NCI-H1092 (cell line): ENCODE results near the gene NOL4L.

Experiments
- DNase-seq: peaks from one replicate; lab custom pipeline; 2025; lab: John Stamatoyannopoulos, UW

NOL4L gene

DNA sequence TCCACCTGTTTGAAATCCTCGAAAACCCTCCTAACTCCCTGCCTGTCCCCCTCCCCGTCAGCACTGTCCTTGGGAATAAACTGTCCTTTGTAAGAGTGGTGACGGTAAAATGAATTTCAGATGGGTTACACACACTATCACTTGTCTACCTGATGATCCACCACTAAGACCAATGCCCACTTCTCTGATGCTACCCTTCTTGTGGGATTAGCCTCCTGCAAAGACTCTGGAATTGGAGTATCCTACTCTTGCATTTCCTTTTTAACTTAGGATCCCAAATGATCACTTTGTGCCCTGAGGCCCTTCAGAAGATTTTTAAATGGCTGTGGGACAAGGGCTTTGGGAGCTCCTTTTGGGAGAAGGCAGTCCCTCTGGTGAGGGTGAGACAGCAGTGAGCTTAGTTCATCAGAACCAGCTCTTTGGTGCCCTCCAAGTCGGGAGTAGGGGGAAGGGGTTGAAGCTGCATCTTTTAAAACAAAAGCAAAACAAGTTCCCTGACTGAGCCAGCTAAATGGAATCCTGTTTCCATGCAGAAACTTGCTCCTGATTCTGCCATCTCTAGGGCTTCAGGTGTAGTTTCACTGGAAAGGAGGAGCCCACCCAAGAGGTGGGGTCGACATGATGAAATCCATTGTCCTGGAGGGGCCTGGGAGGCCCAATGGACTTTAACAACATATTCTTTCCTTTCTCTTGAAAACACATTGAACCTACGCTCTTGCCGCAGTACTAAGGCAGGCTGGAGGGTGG lies 140.5 kb downstream of the NOL4L start:
- DNase-seq: no peak

DNA sequence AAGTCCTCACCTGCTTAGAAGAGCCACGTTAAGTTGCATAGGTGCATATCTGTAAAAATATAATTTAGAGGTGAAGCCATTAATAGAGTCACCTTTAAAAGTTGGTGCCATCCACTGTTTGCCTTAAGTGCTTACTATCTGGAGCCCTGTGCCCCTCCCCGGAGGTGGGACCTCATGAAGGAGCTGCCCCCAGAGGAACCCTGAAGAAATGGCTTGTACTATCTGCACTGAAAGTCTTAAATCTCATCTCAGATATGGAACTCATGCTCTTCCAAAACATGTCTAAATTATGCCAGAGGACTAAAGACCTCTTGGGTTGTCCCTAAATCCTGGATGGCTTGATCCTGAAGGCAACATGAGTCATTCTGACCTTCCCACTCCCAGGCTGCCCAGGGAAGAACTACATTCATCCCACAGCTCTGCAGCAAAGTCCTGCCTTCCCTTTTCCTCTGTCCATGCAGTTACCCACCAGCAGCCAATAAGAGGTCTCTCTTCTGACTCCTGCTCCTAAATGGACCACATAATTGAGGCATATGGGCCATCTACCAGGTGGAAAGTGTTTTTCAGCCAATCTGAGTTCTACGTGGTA lies 141.7 kb downstream of the NOL4L start:
- DNase-seq: no peak

DNA sequence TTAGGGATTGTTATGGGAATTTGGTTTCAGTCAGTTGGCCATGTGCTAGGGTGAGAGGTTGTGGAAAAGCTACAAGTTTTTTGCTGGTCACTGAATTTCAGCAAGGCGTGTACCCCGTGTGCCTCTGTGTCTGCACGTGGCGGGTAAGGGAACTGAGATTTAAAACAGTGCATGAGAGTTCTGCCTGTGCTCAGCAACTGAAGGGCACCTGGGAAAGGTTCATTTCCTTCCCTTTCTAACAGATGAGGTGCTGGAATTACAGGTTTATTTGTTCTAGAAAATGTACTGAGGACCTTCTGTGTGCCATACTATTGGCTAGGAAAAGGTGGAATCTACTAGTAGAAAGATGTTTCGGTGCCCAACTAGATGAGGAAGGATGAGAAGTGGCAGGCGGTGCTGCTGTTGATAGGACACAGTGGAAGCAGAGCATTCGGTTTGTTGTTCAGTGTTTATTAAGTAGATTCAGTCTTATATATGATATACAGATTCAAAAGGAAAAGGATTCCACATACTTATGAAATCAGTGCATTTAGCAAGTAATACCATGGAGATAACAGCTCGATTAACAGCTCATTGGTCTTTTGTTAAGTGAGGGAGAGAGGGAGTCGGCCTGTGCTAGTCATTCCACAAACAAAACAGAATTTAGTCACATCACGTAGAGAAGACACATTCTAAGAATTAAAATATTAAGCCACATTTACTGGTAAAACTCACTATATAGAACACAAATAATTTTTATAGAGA lies 142.3 kb downstream of the NOL4L start:
- DNase-seq: no peak

DNA sequence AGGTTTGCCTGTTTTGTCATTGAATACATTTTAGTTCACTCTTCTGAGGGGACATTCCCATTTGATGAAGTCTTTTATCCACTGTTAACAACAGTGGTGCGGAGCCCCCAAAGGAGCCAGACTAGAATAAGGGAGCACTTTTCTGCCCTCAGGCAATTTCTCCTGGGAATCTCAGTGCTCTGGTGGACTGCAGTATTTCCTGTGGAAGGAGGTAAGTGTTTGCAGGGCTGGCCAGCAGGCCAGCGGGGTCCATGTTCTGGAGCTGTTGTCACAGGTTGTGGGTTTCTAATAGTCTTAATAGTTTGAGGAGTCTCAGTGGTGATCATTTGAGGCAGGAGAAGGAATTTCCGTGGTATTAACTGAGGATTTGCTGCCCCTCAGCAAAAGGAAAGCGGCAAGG lies 143.5 kb downstream of the NOL4L start:
- DNase-seq: no peak

DNA sequence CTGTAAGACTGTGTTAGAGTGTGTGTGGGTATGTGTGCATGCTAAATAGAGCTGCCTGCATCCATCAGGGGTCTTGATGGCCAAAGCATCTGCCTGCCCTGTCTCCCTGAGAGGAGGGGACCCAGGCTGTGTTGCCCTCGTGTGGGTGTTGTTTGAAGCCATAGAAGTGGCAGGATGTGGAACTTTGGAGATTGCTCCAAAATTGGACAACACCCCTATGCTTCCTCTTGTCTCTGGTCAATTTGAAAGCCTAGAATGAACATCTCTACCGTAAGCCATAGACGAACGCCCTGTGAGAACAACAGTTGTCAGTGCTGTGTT lies 144.4 kb downstream of the NOL4L start:
- no peak for DNase-seq

DNA sequence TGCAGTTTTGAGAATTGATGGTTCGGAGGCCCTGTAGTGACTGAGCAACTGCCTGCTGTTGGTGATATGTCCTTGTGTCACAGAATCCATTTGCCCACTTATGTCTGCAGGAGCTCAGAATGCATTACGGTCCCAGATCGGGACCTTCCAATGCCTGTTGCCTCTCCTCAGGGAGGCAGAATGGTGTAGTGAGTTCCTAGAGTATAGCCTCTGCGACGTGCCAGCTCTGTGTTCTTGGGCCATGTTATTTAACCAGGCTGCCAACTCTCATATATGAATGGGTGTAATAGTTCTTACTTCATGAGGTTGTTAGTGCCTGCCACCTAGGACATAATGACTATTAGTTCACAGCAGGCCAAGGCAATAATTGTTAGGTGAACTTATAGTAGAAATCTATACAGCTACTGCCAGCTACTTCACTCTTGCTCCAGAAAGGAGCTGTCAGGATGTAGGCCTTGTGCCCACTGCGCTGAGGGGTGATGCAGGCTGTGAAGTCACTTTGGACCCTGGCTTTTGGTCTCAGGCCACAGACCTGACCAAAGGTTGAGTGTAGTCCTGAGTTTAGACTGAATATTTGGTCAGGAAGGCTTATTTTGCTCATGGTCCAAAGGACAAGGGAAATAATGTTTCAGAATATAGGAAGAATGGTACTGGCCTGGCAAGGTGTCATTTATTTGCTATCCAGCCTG lies 144.9 kb downstream of the NOL4L start:
- DNase-seq: no peak

DNA sequence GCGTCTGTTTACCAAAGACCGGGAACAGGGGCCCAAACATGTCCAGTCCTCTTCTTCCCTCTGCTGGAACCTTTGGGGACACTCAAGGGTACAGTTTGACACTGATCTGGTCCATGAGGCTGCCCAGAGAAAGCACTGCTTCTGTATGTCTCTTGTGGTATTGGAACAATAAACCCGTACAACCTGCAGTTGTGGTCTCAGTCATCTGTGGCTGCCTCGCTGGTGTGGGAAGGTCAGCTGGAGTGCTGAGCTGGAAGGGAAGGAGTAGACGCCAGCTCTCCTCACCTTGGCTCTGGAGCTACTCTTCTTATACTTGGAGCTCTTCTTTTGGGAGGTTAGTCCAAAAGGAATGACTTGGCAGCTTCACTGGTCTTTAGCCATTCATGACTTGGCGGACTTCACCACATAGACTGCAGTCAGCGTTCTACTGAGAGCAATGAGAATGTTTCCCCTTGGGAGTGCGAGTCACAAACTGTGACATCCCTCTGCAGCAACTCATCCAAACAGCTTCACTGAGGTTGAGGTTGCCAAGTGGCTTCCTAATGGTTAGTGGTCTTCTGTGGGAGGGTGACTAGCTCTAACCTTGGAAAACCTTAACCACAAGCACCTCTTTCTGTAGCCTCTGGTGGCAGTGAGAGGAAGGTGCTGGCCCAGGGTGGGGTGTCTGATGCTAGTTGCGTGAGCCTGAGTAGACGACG lies 145.9 kb downstream of the NOL4L start:
- DNase-seq: no peak

DNA sequence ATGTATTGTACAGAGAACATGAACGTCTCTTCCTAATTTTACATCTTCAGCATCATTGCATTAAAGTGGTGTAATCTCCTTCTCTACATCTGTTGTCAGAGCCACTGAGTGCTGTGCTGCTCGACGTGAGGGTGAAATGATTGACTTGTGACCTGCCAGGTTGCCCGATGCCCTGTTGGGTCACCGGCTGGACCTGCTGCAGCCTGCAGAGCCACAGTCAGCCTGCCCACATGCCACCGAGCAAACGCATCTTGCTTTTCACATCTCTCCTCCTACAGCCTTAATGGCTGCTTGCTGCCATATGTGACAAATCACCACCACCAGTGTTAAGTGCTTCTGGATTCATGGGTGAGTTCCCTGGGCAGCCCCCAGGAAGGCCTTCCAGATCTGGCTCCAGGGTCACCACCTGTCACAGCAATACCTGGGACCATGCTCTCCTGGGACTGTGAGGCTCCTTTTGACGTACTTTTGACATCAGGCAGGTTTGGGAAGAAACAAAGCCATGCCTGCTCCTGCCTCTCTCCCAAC lies 146.7 kb downstream of the NOL4L start:
- no peak for DNase-seq

DNA sequence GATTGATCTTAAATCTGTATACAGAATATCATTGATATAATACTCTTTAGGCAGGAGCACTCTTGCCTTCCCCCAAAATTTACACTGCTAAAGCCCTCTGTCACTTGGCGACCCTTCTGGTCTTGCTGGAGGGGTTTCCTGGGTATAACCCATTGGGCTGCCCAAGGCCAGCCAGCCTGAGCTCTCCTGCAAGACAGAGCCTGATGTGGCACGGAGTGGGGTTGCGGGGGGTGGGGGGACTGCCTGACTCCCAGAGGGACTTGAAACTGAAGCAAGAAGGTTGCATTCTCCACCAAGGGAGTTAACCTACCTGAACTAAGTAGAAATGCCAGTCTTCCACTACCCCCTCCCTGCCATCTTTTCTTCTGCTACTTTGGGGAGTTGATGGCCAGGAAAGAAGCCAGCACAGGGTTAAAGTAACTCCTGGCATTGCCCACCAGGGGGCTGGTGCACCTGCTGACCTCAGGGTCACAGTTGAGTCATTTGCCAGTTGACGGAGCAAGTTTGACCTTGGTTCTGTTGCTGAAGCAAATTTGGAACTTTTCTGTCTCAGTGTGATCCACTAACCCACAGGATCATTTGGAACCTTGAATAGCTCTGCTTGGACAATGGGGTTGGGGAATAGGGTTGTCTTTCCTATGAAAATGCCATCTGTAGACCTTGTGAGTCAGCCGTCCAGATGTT lies 147.6 kb downstream of the NOL4L start:
- DNase-seq: no peak

DNA sequence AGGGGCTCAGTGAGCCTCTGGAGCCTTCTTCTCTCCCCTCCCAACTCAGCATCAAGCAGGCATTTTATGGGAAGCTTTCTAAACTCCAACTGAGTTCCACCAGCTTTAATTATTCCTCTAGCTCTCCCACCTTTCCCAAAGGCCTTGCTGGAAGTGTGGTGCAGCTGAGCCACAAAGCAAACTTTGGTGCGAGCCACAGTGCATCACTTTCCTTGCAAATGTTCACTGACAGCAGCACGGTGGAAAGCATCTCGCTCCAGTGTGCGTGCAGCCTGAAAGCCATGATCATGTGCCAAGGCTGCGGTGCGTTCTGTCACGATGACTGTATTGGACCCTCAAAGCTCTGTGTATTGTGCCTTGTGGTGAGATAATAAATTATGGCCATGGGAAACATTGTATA lies 148.2 kb downstream of the NOL4L start:
- DNase-seq: no peak

DNA sequence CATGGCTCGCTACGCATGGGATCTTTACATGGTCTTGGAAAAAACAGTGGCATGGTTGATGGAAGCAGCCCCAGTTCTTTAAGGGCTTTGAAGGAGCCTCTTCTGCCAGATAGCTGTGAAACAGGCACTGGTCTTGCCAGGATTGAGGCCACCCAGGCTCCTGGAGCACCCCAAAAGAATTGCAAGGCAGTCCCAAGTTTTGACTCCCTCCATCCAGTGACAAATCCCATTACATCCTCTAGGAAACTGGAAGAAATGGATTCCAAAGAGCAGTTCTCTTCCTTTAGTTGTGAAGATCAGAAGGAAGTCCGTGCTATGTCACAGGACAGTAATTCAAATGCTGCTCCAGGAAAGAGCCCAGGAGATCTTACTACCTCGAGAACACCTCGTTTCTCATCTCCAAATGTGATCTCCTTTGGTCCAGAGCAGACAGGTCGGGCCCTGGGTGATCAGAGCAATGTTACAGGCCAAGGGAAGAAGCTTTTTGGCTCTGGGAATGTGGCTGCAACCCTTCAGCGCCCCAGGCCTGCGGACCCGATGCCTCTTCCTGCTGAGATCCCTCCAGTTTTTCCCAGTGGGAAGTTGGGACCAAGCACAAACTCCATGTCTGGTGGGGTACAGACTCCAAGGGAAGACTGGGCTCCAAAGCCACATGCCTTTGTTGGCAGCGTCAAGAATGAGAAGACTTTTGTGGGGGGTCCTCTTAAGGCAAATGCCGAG lies 148.8 kb downstream of the NOL4L start:
- DNase-seq: no peak

DNA sequence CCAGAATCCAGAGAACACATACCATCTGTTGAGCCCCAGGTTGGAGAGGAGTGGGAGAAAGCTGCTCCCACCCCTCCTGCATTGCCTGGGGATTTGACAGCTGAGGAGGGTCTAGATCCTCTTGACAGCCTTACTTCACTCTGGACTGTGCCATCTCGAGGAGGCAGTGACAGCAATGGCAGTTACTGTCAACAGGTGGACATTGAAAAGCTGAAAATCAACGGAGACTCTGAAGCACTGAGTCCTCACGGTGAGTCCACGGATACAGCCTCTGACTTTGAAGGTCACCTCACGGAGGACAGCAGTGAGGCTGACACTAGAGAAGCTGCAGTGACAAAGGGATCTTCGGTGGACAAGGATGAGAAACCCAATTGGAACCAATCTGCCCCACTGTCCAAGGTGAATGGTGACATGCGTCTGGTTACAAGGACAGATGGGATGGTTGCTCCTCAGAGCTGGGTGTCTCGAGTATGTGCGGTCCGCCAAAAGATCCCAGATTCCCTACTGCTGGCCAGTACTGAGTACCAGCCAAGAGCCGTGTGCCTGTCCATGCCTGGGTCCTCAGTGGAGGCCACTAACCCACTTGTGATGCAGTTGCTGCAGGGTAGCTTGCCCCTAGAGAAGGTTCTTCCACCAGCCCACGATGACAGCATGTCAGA lies 149.6 kb downstream of the NOL4L start:
- no peak for DNase-seq

DNA sequence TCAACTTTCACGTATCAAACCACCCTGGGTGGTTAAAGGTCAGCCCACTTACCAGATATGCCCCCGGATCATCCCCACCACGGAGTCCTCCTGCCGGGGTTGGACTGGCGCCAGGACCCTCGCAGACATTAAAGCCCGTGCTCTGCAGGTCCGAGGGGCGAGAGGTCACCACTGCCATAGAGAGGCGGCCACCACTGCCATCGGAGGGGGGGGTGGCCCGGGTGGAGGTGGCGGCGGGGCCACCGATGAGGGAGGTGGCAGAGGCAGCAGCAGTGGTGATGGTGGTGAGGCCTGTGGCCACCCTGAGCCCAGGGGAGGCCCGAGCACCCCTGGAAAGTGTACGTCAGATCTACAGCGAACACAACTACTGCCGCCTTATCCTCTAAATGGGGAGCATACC lies 150.7 kb downstream of the NOL4L start:
- DNase-seq: no peak

DNA sequence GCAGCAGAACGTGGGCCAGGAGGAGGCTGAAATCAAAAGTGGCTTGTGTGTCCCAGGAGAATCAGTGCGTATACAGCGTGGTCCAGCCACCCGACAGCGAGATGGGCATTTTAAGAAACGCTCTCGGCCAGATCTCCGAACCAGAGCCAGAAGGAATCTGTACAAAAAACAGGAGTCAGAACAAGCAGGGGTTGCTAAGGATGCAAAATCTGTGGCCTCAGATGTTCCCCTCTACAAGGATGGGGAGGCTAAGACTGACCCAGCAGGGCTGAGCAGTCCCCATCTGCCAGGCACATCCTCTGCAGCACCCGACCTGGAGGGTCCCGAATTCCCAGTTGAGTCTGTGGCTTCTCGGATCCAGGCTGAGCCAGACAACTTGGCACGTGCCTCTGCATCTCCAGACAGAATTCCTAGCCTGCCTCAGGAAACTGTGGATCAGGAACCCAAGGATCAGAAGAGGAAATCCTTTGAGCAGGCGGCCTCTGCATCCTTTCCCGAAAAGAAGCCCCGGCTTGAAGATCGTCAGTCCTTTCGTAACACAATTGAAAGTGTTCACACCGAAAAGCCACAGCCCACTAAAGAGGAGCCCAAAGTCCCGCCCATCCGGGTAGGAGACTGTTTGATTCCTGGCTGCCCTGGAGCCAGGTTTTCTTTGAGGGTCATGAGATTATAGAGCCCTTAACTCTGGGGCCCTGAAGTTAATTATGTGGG lies 151.7 kb downstream of the NOL4L start:
- DNase-seq: no peak

DNA sequence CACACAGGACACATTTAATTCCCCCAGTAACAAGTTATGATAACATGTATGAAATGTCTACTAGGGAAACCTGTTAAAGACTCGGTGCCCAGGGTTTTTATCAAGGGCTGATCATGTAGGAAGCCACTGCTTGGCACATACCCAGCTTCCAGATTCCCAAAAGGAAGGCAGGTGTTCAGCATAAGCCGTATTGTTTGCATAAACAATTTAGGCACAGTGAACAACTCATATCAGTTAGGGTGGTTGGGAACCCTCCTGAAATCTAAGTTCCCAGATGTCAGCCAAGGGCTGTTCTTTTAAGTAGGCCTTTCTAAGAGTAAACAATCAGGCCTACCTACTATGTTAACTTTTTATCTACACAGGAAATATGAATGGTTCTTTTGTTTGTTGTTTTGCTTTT lies 152.9 kb downstream of the NOL4L start:
- no peak for DNase-seq

DNA sequence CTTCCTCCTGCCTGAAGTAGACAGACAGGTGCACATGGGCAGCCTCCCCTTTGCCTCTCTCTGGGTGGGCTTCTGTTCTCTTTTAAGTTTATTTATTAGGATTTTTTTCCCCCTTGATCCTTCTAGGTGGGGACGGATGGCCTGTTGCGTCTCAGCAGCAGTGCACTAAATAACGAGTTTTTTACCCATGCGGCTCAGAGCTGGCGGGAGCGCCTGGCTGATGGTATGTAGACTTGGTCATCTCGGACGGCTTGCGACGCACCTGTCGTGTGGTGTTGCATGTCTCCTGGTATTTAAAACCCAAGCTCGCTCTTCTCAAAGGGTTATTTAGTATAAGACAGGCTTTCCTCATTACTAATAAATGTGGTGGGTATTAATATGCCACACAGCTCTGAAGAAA lies 153.7 kb downstream of the NOL4L start:
- DNase-seq: no peak

DNA sequence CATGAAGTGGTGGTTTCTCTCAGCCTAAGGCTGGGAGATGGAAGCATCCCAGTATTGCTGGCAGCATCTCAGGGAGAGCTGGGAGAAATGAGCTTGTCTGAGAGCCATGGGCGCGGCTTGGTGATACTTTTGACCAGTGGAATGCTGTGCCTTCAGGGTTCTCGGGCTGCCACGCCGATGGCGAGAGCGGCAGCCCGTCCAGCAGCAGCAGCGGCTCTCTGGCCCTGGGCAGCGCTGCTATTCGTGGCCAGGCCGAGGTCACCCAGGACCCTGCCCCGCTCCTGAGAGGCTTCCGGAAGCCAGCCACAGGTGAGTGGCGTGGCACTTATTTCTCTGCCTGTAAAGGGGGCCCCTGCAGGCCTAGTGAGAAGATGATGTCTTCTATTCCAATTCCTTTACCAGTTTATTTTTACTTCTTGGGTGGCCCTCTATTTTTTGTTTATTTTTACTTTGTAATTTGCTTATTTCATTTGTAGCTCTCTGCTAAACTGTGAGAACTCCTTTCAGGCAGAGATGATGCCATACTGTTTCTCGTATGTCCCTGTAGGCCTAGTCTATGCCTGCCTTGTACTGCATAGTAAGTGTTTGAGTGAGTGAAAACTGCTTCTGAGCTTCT lies 155.3 kb downstream of the NOL4L start:
- no peak for DNase-seq

DNA sequence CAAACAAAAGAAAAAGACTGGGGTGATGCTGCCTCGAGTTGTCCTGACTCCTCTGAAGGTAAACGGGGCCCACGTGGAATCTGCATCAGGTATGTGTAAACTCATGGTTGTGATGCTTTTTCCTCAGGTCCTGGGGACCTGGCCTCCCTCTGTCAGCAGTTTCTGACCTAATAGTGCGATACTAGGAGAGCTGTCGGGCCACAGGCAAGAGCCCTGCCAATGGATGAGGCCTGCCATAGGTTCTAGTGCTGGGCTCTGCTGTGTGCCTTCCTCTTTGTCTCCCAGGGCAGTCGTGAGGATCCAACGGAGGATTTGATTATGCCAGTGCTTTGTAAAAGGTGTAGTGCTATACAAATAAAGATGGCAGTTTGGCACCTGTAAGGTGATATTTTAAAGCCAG lies 155.8 kb downstream of the NOL4L start:
- DNase-seq: no peak

DNA sequence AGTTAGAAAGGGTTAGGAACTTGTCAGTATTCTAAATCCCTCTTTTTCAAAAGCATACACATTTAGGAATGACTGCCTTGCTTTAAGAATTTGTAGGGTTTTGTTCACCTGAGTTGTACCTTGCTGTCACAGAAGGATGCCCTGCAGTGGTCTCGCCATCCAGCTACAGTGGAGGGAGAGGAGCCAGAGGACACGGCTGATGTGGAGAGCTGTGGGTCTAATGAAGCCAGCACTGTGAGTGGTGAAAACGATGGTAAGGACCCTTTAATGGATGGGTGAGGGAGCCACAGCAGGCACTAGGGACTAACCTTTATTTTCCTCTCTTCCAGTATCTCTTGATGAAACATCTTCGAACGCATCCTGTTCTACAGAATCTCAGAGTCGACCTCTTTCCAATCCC lies 157.1 kb downstream of the NOL4L start:
- no peak for DNase-seq
